ENCODE data around the gene CNDP1.

GRCh38 chr18:74488864-74489263 is 45.4 kb upstream of the CNDP1 start:
- TF ChIP-seq POLR2A (IDR thresholded peaks at IDR 0.05) (no peak), CTCF (IDR thresholded peaks at IDR 0.05) (no peak)
